MM.1S (cell line): ENCODE measurements around the gene NQO1.
A peak's percentile ranks its signal among the peaks of the same experiment; 100 is the strongest.

Experiments
- EZH2 ChIP-seq: fragments of 300-600 bp; sonication (generic); optimal IDR thresholded peaks from 2 replicates; pipeline ENCODE3; 2017; ENCODE audit warnings: low read depth, mild to moderate bottlenecking, antibody characterized with exemption, low read length, mixed read lengths
- TF ChIP-seq, protein P1 (sequence below): fragments of 300-600 bp; sonication (generic); IDR thresholded peaks from 2 replicates; pipeline ENCODE4 v1.5.1; 2016; ENCODE audit warnings: antibody characterized with exemption, low read length, mixed read lengths

DNA sequence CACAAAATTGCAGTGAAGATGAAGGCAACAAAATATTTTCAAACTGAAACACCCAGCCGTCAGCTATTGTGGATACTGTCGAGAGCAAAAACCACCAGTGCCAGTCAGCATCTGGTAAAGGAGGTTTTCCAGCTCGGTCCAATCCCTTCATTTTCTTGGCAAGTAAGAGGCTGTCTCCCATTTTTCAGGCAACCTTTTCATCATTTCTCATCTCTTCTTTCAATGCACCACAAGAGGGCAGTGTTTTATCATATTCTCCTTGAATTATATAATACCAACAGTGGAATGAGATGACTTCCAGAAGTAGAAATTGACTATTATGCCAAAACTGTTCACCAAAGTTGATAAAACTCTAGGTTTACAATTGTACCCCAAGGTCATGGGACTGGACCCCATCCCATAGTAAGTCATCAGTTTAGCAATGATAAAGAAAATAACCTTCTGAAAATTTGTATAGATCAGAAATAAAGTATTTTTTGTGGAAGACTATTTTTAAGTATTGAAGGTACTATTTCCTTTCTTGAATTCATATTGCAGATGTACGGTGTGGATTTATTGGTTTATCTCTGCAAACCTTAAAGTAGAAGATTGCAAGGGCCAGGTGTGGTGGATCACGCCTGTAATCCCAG, 16.8 kb downstream of the NQO1 start:
- TF ChIP-seq, protein P1, sequence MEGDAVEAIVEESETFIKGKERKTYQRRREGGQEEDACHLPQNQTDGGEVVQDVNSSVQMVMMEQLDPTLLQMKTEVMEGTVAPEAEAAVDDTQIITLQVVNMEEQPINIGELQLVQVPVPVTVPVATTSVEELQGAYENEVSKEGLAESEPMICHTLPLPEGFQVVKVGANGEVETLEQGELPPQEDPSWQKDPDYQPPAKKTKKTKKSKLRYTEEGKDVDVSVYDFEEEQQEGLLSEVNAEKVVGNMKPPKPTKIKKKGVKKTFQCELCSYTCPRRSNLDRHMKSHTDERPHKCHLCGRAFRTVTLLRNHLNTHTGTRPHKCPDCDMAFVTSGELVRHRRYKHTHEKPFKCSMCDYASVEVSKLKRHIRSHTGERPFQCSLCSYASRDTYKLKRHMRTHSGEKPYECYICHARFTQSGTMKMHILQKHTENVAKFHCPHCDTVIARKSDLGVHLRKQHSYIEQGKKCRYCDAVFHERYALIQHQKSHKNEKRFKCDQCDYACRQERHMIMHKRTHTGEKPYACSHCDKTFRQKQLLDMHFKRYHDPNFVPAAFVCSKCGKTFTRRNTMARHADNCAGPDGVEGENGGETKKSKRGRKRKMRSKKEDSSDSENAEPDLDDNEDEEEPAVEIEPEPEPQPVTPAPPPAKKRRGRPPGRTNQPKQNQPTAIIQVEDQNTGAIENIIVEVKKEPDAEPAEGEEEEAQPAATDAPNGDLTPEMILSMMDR: peak; percentile 75
- no peak for TF ChIP-seq EZH2
